Activated naive CD4-positive, alpha-beta T cell (primary cell): ENCODE measurements around the gene NRXN2.
"Not testable (repeated sequence)": the region's sequence is repeated elsewhere in the genome, so short reads cannot be mapped to it uniquely, and the experiment has no call there.

Experiments
- DNase-seq, 4 experiments: peaks; one replicate each; lab custom pipeline; 2025; lab: John Stamatoyannopoulos, UW

The NRXN2 gene

GRCh38 chr11:64605244-64605560, 117.8 kb downstream of the NRXN2 start:
- no peak for DNase-seq

- DNase-seq: no peak
These were observed 118.3 kb downstream of the NRXN2 start for GRCh38 chr11:64604458-64605243.

- DNase-seq: no peak
These were observed 119.4 kb downstream of the NRXN2 start for GRCh38 chr11:64603411-64604110.

- DNase-seq: no peak
These were observed 120.4 kb downstream of the NRXN2 start for GRCh38 chr11:64602466-64603070.

- DNase-seq: no peak
These were observed 121.2 kb downstream of the NRXN2 start for GRCh38 chr11:64601605-64602465.

GRCh38 chr11:64600281-64600992, 122.6 kb downstream of the NRXN2 start:
- no peak for DNase-seq

- no peak for DNase-seq
These were observed 123.2 kb downstream of the NRXN2 start for GRCh38 chr11:64599698-64600211.

GRCh38 chr11:64598797-64599697, 124.0 kb downstream of the NRXN2 start:
- DNase-seq: no peak

GRCh38 chr11:64598106-64598796, 124.7 kb downstream of the NRXN2 start:
- no peak for DNase-seq

GRCh38 chr11:64597671-64598101, 125.3 kb downstream of the NRXN2 start:
- no peak for DNase-seq

- DNase-seq: not testable (repeated sequence)
These were observed 127.1 kb downstream of the NRXN2 start for GRCh38 chr11:64595922-64596321.

- no peak for DNase-seq
These were observed 128.6 kb downstream of the NRXN2 start for GRCh38 chr11:64594159-64594939.

- DNase-seq: no peak
These were observed 129.6 kb downstream of the NRXN2 start for GRCh38 chr11:64593156-64594105.

GRCh38 chr11:64592656-64593055, 130.3 kb downstream of the NRXN2 start:
- DNase-seq: no peak

- no peak for DNase-seq
These were observed 130.8 kb downstream of the NRXN2 start for GRCh38 chr11:64592234-64592615.

- DNase-seq: no peak
These were observed 131.5 kb downstream of the NRXN2 start for GRCh38 chr11:64591257-64592233.
